Trophoblast cell (in vitro differentiated cells and primary cell): ENCODE results near the gene KIFBP.

Experiments
- DNase-seq, 2 donors: peaks; one replicate each; pipeline ENCODE4 v3.0.0-alpha.2; 2016
- H2AFZ ChIP-seq: 2 replicates; pipeline ENCODE4 v1.6.1; 2013; ENCODE audit warnings: low read length, moderate library complexity, mild to moderate bottlenecking; ENCODE audit not compliant: insufficient read depth, poor library complexity
- H2AK5ac ChIP-seq: 2 replicates; pipeline ENCODE4 v1.6.1; 2013; ENCODE audit warnings: mild to moderate bottlenecking, low read length
- H2BK120ac ChIP-seq: 2 replicates; pipeline ENCODE4 v1.6.1; 2013; ENCODE audit warnings: low read length, mild to moderate bottlenecking, moderate library complexity; ENCODE audit not compliant: insufficient read depth, poor library complexity
- H2BK12ac ChIP-seq: 2 replicates; pipeline ENCODE4 v1.6.1; 2013; ENCODE audit warnings: mild to moderate bottlenecking, low read length, moderate library complexity
- H2BK5ac ChIP-seq: 2 replicates; pipeline ENCODE4 v1.6.1; 2013; ENCODE audit warnings: low read length, low read depth, moderate library complexity, mild to moderate bottlenecking; ENCODE audit not compliant: poor library complexity
- H3K14ac ChIP-seq: 2 replicates; pipeline ENCODE4 v1.6.1; 2013; ENCODE audit warnings: mild to moderate bottlenecking, low read length
- H3K18ac ChIP-seq: 2 replicates; pipeline ENCODE4 v1.6.1; 2013; ENCODE audit warnings: mild to moderate bottlenecking, low read length
- H3K23ac ChIP-seq: 2 replicates; pipeline ENCODE4 v1.6.1; 2013; ENCODE audit warnings: low read length
- H3K27ac ChIP-seq: 2 replicates; pipeline ENCODE4 v1.5.1; 2013; ENCODE audit warnings: low read depth, mild to moderate bottlenecking, inconsistent platforms, low read length, moderate library complexity
- H3K27me3 ChIP-seq: 2 replicates; pipeline ENCODE4 v1.6.1; 2013; ENCODE audit warnings: inconsistent platforms, mild to moderate bottlenecking, low read length, moderate library complexity; ENCODE audit not compliant: insufficient read depth
- H3K36me3 ChIP-seq, 2 experiments: 1 replicate in 1 of 2; 2 replicates in 1 of 2; pipeline ENCODE4 v1.6.1; 2013; ENCODE audit warnings: low read length in 2 of 2, mild to moderate bottlenecking in 2 of 2, moderate library complexity in 1 of 2; ENCODE audit not compliant: insufficient read depth in 2 of 2, control insufficient read depth in 1 of 2
- H3K4ac ChIP-seq: 2 replicates; pipeline ENCODE4 v1.6.1; 2013; ENCODE audit warnings: low read depth, mild to moderate bottlenecking, low read length, moderate library complexity
- H3K4me1 ChIP-seq, 2 experiments: 1 replicate in 1 of 2; 2 replicates in 1 of 2; pipeline ENCODE4 v1.6.1; 2013; ENCODE audit warnings: low read length in 2 of 2, mild to moderate bottlenecking in 2 of 2, moderate library complexity in 1 of 2; ENCODE audit not compliant: insufficient read depth in 2 of 2, control insufficient read depth in 1 of 2
- H3K4me2 ChIP-seq: 2 replicates; pipeline ENCODE4 v1.6.1; 2013; ENCODE audit warnings: inconsistent platforms, mild to moderate bottlenecking, low read length, moderate library complexity
- H3K4me3 ChIP-seq: 2 replicates; pipeline ENCODE4 v1.5.1; 2013; ENCODE audit warnings: mild to moderate bottlenecking, low read depth, low read length, inconsistent platforms
- H3K79me1 ChIP-seq: one replicate; pipeline ENCODE4 v1.6.1; 2013; ENCODE audit warnings: low read length
- H3K79me2 ChIP-seq: 2 replicates; pipeline ENCODE4 v1.6.1; 2013; ENCODE audit warnings: low read length, mild to moderate bottlenecking; ENCODE audit not compliant: control insufficient read depth, insufficient read depth, poor library complexity
- H3K9ac ChIP-seq: 2 replicates; pipeline ENCODE4 v1.6.1; 2013; ENCODE audit warnings: mild to moderate bottlenecking, low read length
- H3K9me3 ChIP-seq: 2 replicates; pipeline ENCODE4 v1.6.1; 2013; ENCODE audit warnings: low read depth, mild to moderate bottlenecking, control low read depth, inconsistent platforms, low read length; ENCODE audit not compliant: insufficient read depth
- H4K12ac ChIP-seq: 2 replicates; pipeline ENCODE4 v1.6.1; 2013; ENCODE audit warnings: low read depth, mild to moderate bottlenecking, low read length, moderate library complexity
- H4K8ac ChIP-seq: 2 replicates; pipeline ENCODE4 v1.6.1; 2013; ENCODE audit warnings: low read depth, mild to moderate bottlenecking, low read length, moderate library complexity
- H4K91ac ChIP-seq: one replicate; pipeline ENCODE4 v1.6.1; 2013; ENCODE audit warnings: low read depth, mild to moderate bottlenecking, low read length, moderate library complexity
- WGBS: extraction: QIAGEN DNeasy Blood & Tissue Kit; methylation state at CpG from one replicate; pipeline ENCODE4 v1.1.7; 2013; ENCODE audit warnings: missing lambda C conversion rate; ENCODE audit not compliant: insufficient read length, insufficient coverage; ENCODE audit errors: extremely low coverage; 5-methylcytosine and 5-hydroxymethylcytosine counted together

KIFBP gene

GRCh38 chr10:69004821-69005220 is 16.2 kb downstream of the KIFBP start:
- Histone ChIP-seq H3K4me1 (no peaks in the 10 kb centered on the region), H2AK5ac (no peak overlapping the region), H3K27ac (no peak overlapping the region), H4K91ac (no peak overlapping the region), H3K14ac (no peak overlapping the region), H3K4me3 (no peak overlapping the region), H3K27me3 (no peaks in the 10 kb centered on the region), H3K18ac (no peak overlapping the region), H4K12ac (no peak overlapping the region), H2AFZ (no peak overlapping the region), H3K9ac (no peak overlapping the region), H2BK5ac (no peak overlapping the region), H3K23ac (no peak overlapping the region), H3K79me2 (no peaks in the 10 kb centered on the region), H3K4ac (no peak overlapping the region), H3K79me1 (no peaks in the 10 kb centered on the region), H3K9me3 (no peaks in the 10 kb centered on the region), H2BK12ac (no peak overlapping the region), H4K8ac (no peak overlapping the region), H3K36me3 (peaks cover 7% of the 10 kb centered on the region in 2 experiments), H2BK120ac (no peak overlapping the region), H3K4me2 (no peak overlapping the region)
- DNase-seq: peak in 1 of 2 donors; percentile 51
- WGBS: no CpG with 5 or more reads among the region's 1 CpG

GRCh38 chr10:69005704-69006485 is 17.3 kb downstream of the KIFBP start:
- Histone ChIP-seq H3K27me3 (no peaks in the 10 kb centered on the region), H3K79me2 (no peaks in the 10 kb centered on the region), H3K14ac (no peak overlapping the region), H2BK120ac (no peak overlapping the region), H4K12ac (no peak overlapping the region), H4K91ac (no peak overlapping the region), H2AFZ (no peak overlapping the region), H3K9me3 (no peaks in the 10 kb centered on the region), H2BK5ac (no peak overlapping the region), H3K9ac (no peak overlapping the region), H3K27ac (no peak overlapping the region), H4K8ac (no peak overlapping the region), H3K79me1 (no peaks in the 10 kb centered on the region), H3K18ac (no peak overlapping the region), H3K4me1 (no peaks in the 10 kb centered on the region), H3K4ac (no peak overlapping the region), H3K4me3 (no peak overlapping the region), H3K23ac (no peak overlapping the region), H3K4me2 (no peak overlapping the region), H3K36me3 (peaks cover 7% of the 10 kb centered on the region in 2 experiments), H2BK12ac (no peak overlapping the region), H2AK5ac (no peak overlapping the region)
- no CpG with 5 or more reads among the region's 6 CpGs for WGBS
- DNase-seq: no peak

GRCh38 chr10:69007260-69007659 is 18.7 kb downstream of the KIFBP start:
- WGBS: no CpG with 5 or more reads among the region's 3 CpGs
- Histone ChIP-seq H3K36me3 (peaks cover 9 to 10% of the 10 kb centered on the region in 2 experiments), H3K79me2 (no peaks in the 10 kb centered on the region), H3K4me1 (no peaks in the 10 kb centered on the region), H3K9me3 (no peaks in the 10 kb centered on the region), H2BK12ac (no peak overlapping the region), H3K14ac (no peak overlapping the region), H3K79me1 (no peaks in the 10 kb centered on the region), H3K4me3 (no peak overlapping the region), H3K27me3 (no peaks in the 10 kb centered on the region), H4K91ac (no peak overlapping the region), H3K9ac (no peak overlapping the region), H4K8ac (no peak overlapping the region), H3K4ac (no peak overlapping the region), H4K12ac (no peak overlapping the region), H2BK120ac (no peak overlapping the region), H3K27ac (no peak overlapping the region), H3K23ac (no peak overlapping the region), H2BK5ac (no peak overlapping the region), H2AFZ (no peak overlapping the region), H3K4me2 (no peak overlapping the region), H2AK5ac (no peak overlapping the region), H3K18ac (no peak overlapping the region)
- DNase-seq: no peak

- H3K23ac ChIP-seq: no peak overlapping the region
- H4K8ac ChIP-seq: no peak overlapping the region
- peaks cover 10 to 13% of the 10 kb centered on the region in 2 experiments for H3K36me3 ChIP-seq
- H3K9ac ChIP-seq: no peak overlapping the region
- no peak overlapping the region for H3K27ac ChIP-seq
- H4K91ac ChIP-seq: no peak overlapping the region
- no peak overlapping the region for H3K18ac ChIP-seq
- no peak overlapping the region for H3K4me2 ChIP-seq
- no peak overlapping the region for H2AFZ ChIP-seq
- no peak overlapping the region for H2AK5ac ChIP-seq
- H3K4ac ChIP-seq: no peak overlapping the region
- WGBS: no CpG with 5 or more reads among the region's 2 CpGs
- no peak overlapping the region for H2BK5ac ChIP-seq
- no peaks in the 10 kb centered on the region for H3K9me3 ChIP-seq
- no peak overlapping the region for H2BK12ac ChIP-seq
- no peaks in the 10 kb centered on the region for H3K27me3 ChIP-seq
- no peak overlapping the region for H2BK120ac ChIP-seq
- no peaks in the 10 kb centered on the region for H3K79me2 ChIP-seq
- H4K12ac ChIP-seq: no peak overlapping the region
- DNase-seq: peak in 1 of 2 donors; percentile 66
- no peaks in the 10 kb centered on the region for H3K79me1 ChIP-seq
- no peak overlapping the region for H3K14ac ChIP-seq
- H3K4me1 ChIP-seq: no peaks in the 10 kb centered on the region
- H3K4me3 ChIP-seq: no peak overlapping the region
Measured at GRCh38 chr10:69009360-69009759, 20.8 kb downstream of the KIFBP start.
